Ovary (tissue), 3 donors: Measurements from ENCODE around the gene HARS2.
A peak's percentile ranks its signal among the peaks of the same experiment; 100 is the strongest.

Experiments used
- POLR2A ChIP-seq: fragments of 450-650 bp; IDR thresholded peaks from one replicate; pipeline ENCODE4 v1.6.1; 2017; ENCODE audit warnings: antibody characterized with exemption, mild to moderate bottlenecking, moderate library complexity
- TF ChIP-seq, protein P1 (sequence below), 3 donors: fragments of 450-650 bp in 2 of 3; fragments of 200-600 bp in 1 of 3; IDR thresholded peaks; one replicate each; pipeline versions ENCODE4 v1.5.1 to v1.8.0; 2016 to 2022; ENCODE audit warnings: antibody characterized with exemption in 3 of 3, mild to moderate bottlenecking in 1 of 3
- donor health status: DM: no; HTN: no; CAD: no.

DNA sequence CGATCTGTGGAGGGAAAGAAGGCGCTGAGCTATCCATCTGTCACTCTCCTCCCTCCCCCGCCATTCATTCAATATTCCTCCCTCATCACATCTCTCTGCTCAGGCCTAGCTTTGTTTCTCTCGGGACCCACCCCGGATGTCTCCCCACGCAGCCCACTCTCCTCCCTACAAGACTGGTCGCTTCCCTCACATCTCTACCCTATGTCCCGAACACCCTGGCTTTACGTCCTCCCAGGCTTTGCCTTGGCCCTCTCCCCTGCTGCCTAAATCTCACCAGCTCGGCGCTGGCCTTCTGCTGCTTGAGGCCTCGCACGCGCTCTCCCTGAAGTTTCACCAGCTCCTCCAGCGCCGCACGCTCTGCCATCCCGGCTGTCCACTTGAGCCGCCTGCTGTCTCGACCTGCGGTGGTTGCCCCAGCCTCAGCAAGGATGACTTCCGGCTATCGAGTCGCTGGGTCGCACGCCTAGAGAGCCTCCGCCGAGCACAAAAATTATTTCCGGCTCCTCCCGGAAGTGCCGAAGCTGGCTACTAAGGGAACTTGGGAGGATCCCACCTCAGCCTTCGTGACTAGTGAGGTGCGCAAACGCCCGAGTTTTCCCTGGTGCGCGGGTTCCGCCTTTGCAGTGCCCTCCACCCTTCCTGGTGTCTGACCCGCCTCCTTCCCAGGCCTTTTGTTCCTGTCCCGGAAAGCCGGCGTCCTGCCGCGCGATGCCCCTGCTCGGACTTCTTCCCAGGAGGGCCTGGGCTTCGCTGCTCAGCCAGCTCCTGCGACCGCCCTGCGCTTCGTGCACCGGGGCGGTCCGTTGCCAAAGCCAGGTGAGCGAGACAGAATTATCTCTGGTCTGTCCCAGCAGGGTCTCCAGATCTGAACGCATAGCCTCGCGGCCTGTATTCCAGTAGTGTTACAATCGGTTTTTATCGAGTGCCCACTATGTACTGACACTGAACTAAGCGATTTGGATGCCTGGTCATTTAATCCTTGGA lies at the start of gene HARS2, which contains the start of gene HARS1:
- TF ChIP-seq, protein P1, sequence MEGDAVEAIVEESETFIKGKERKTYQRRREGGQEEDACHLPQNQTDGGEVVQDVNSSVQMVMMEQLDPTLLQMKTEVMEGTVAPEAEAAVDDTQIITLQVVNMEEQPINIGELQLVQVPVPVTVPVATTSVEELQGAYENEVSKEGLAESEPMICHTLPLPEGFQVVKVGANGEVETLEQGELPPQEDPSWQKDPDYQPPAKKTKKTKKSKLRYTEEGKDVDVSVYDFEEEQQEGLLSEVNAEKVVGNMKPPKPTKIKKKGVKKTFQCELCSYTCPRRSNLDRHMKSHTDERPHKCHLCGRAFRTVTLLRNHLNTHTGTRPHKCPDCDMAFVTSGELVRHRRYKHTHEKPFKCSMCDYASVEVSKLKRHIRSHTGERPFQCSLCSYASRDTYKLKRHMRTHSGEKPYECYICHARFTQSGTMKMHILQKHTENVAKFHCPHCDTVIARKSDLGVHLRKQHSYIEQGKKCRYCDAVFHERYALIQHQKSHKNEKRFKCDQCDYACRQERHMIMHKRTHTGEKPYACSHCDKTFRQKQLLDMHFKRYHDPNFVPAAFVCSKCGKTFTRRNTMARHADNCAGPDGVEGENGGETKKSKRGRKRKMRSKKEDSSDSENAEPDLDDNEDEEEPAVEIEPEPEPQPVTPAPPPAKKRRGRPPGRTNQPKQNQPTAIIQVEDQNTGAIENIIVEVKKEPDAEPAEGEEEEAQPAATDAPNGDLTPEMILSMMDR (IDR thresholded peaks at IDR 0.05): no peak
- TF ChIP-seq POLR2A: peak; percentile 37
